CD14-positive monocyte (primary cell): ENCODE results near the gene CELSR3. TPM values are rescaled to one million over a fixed set of nuclear protein-coding genes. Genes with fewer than 3 reads are reported as not detected.

ENCODE experiments used
- DNase-seq, 3 donors: peaks; one replicate each; pipeline ENCODE4 v3.0.0-alpha.2; 2011 to 2022
- H2AFZ ChIP-seq: 2 replicates; pipeline ENCODE4 v1.6.0; 2012; ENCODE audit warnings: mild to moderate bottlenecking, low read depth, low read length, inconsistent platforms; ENCODE audit not compliant: insufficient read depth, poor library complexity, severe bottlenecking
- H3K27ac ChIP-seq, 2 donors: 1 replicate in 1 of 2; 2 replicates in 1 of 2; pipeline ENCODE4 v1.5.1; 2012 to 2013; ENCODE audit warnings: low read length in 2 of 2, control low read depth in 1 of 2, inconsistent platforms in 1 of 2, low read depth in 1 of 2, mild to moderate bottlenecking in 1 of 2
- H3K27me3 ChIP-seq, 2 donors: one replicate each; pipeline versions ENCODE4 v1.6.0 to v1.6.1; 2011 to 2013; ENCODE audit warnings: low read length in 2 of 2; ENCODE audit not compliant: control insufficient read depth in 2 of 2, insufficient read depth in 2 of 2
- H3K36me3 ChIP-seq, 2 donors: replicated peaks in 1 of 2; 1 replicate in 1 of 2; 2 replicates in 1 of 2; pipeline versions ENCODE4 v1.5.1 to v1.6.1; 2012 to 2013; ENCODE audit warnings: low read length in 2 of 2, control low read depth in 1 of 2, inconsistent platforms in 1 of 2, mild to moderate bottlenecking in 1 of 2; ENCODE audit not compliant: insufficient read depth in 2 of 2, control insufficient read depth in 1 of 2
- H3K4me1 ChIP-seq, 2 donors: 1 replicate in 1 of 2; 2 replicates in 1 of 2; pipeline versions ENCODE4 v1.5.1 to v1.6.1; 2012 to 2013; ENCODE audit warnings: low read length in 2 of 2, control low read depth in 1 of 2, inconsistent platforms in 1 of 2, mild to moderate bottlenecking in 1 of 2, moderate library complexity in 1 of 2; ENCODE audit not compliant: insufficient read depth in 2 of 2, control insufficient read depth in 1 of 2
- H3K4me2 ChIP-seq: replicated peaks from 2 replicates; pipeline ENCODE3; 2012; ENCODE audit warnings: low read length, moderate library complexity, mild to moderate bottlenecking; ENCODE audit not compliant: poor library complexity, severe bottlenecking; ENCODE audit errors: extremely low read depth
- H3K4me3 ChIP-seq, 3 experiments: fragments of 200-600 bp in 1 of 3; sonication (generic) in 1 of 3; replicated peaks in 1 of 3; 1 replicate in 2 of 3; 2 replicates in 1 of 3; pipeline ENCODE4 v1.5.1; 2011 to 2013; ENCODE audit warnings: low read length in 3 of 3, mild to moderate bottlenecking in 3 of 3, control low read depth in 2 of 3, low read depth in 2 of 3, inconsistent platforms in 1 of 3, moderate library complexity in 1 of 3
- H3K79me2 ChIP-seq: 2 replicates; pipeline ENCODE4 v1.6.0; 2012; ENCODE audit warnings: mild to moderate bottlenecking, control low read depth, inconsistent platforms, low read length, moderate library complexity; ENCODE audit not compliant: insufficient read depth
- H3K9ac ChIP-seq: 2 replicates; pipeline ENCODE4 v1.6.0; 2017; ENCODE audit warnings: low read length, mild to moderate bottlenecking; ENCODE audit not compliant: insufficient read depth, poor library complexity, severe bottlenecking
- H3K9me3 ChIP-seq, 2 donors: replicated peaks in 1 of 2; 1 replicate in 1 of 2; 2 replicates in 1 of 2; pipeline versions ENCODE4 v1.5.1 to v1.6.1; 2012 to 2013; ENCODE audit warnings: low read length in 2 of 2, control low read depth in 1 of 2; ENCODE audit not compliant: control insufficient read depth in 1 of 2, insufficient read depth in 1 of 2
- H4K20me1 ChIP-seq: 2 replicates; pipeline ENCODE4 v1.6.0; 2012; ENCODE audit warnings: mild to moderate bottlenecking, low read length, control low read depth, moderate library complexity; ENCODE audit not compliant: insufficient read depth
- H3K27ac Mint-ChIP-seq, 7 donors: one replicate each; pipeline ENCODE4 v1.8.0; 2020; ENCODE audit warnings: mild to moderate bottlenecking in 7 of 7, mixed read lengths in 7 of 7, moderate library complexity in 6 of 7, inconsistent platforms in 2 of 7
- H3K27me3 Mint-ChIP-seq, 3 donors: one replicate each; pipeline ENCODE4 v1.8.0; 2021 to 2022; ENCODE audit warnings: low read depth in 3 of 3, mild to moderate bottlenecking in 3 of 3, mixed read lengths in 3 of 3, moderate library complexity in 3 of 3, inconsistent platforms in 1 of 3
- H3K36me3 Mint-ChIP-seq, 2 donors: one replicate each; pipeline ENCODE4 v1.8.0; 2020; ENCODE audit warnings: mixed read lengths in 2 of 2, inconsistent platforms in 1 of 2, mild to moderate bottlenecking in 1 of 2
- H3K4me1 Mint-ChIP-seq: one replicate; pipeline ENCODE4 v1.8.0; 2020; ENCODE audit warnings: mild to moderate bottlenecking, mixed read lengths
- H3K4me3 Mint-ChIP-seq, 2 donors: one replicate each; pipeline ENCODE4 v1.8.0; 2020; ENCODE audit warnings: mild to moderate bottlenecking in 2 of 2, mixed read lengths in 2 of 2, moderate library complexity in 1 of 2
- H3K9me3 Mint-ChIP-seq, 7 donors: one replicate each; pipeline ENCODE4 v1.8.0; 2020 to 2022; ENCODE audit warnings: mixed read lengths in 7 of 7, mild to moderate bottlenecking in 6 of 7, moderate library complexity in 6 of 7, inconsistent platforms in 2 of 7
- WGBS: methylation state at CpG from one replicate; pipeline ENCODE4 v1.1.5; 2013; ENCODE audit warnings: missing lambda C conversion rate; ENCODE audit not compliant: insufficient coverage; 5-methylcytosine and 5-hydroxymethylcytosine counted together
- intact Hi-C, 2 donors: fragments of 100-400 bp; cut with micrococcal nuclease; formaldehyde crosslinking; loops; one replicate each; pipeline versions ENCODE4 v1.15.0 to v1.15.1; 2023
- polyA plus RNA-seq, 3 donors: library from polyadenylated mRNA; depleted of rRNA in 1 of 3; unstranded in 2 of 3; stranded (reverse) in 1 of 3; fragments of 300-500 nt in 2 of 3; fragments of >200 nt in 1 of 3; fragmentation: Illumina TruSeq in 2 of 3; gene quantifications; 1 replicate in 2 of 3; 2 replicates in 1 of 3; pipeline ENCODE4 v1.2.3, GENCODE V29; 2012 to 2021
- TF ChIP-seq, protein P1 (sequence below): fragments of 200-600 bp; IDR thresholded peaks from one replicate; pipeline ENCODE4 v1.8.0; 2022; ENCODE audit warnings: antibody characterized with exemption, mild to moderate bottlenecking

The CELSR3 gene
- polyA plus RNA-seq, 3 donors: 0.95 TPM; not detected in 2

DNA sequence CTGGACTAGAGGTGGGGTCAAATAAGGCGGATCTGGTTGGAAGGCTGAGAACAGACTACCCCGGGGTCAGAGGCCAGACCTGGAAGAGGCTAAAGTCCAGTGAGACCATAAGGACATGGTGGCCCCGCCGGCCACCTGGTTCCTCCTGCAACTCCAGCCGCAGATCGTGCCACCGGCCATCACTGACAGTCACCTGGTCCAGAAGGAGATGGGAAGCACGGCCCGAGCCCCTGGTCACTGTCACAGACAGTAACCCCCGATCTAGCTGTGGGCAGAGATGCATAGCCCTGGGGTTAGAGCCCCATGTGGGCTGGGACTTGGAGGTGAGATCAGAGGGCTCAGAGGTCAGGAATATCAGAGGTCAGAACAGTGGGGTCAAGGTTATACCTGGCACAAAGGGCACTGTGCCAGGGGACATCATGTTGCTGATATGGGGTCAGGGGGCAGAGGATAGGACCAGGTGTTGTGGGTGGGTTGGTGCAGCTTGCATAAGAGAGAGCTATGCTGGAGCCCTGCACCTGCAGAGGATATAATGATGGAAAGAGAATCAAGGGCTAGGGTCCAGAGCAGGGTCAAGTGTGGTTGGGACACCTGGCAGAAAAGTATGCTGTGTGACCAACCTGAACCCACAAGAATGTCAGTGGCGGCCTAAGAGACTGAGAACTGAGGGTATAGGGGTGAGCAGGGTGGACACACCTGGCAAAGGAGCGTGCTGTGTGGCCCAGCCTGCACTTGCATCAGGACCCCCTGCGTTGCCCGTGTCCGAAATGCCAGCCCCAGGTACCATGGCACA lies 9.6 kb downstream of the CELSR3 start:
- Histone ChIP-seq H3K4me2 (no peak overlapping the region), H3K4me3 (no peak overlapping the region), H2AFZ (no peak overlapping the region), H3K9me3 (no peaks in the 10 kb centered on the region), H3K4me1 (peaks cover 17 to 24% of the 10 kb centered on the region in 2 donors), H3K27me3 (peaks cover 0 to 12% of the 10 kb centered on the region in 2 donors), H3K9ac (no peak overlapping the region), H4K20me1 (no peaks in the 10 kb centered on the region), H3K36me3 (no peaks in the 10 kb centered on the region), H3K79me2 (no peaks in the 10 kb centered on the region), H3K27ac (no peak overlapping the region)
- H3K27ac Mint-ChIP-seq: peak overlapping the region in 1 of 7 donors; percentile 82
- peaks cover 16% of the 10 kb centered on the region for H3K4me1 Mint-ChIP-seq
- peaks cover 0 to 3% (median 0%) of the 10 kb centered on the region in 7 donors for H3K9me3 Mint-ChIP-seq
- no peaks in the 10 kb centered on the region for H3K36me3 Mint-ChIP-seq
- WGBS: 95% methylated on average over 15 of the region's 15 CpGs
- TF ChIP-seq, protein P1, sequence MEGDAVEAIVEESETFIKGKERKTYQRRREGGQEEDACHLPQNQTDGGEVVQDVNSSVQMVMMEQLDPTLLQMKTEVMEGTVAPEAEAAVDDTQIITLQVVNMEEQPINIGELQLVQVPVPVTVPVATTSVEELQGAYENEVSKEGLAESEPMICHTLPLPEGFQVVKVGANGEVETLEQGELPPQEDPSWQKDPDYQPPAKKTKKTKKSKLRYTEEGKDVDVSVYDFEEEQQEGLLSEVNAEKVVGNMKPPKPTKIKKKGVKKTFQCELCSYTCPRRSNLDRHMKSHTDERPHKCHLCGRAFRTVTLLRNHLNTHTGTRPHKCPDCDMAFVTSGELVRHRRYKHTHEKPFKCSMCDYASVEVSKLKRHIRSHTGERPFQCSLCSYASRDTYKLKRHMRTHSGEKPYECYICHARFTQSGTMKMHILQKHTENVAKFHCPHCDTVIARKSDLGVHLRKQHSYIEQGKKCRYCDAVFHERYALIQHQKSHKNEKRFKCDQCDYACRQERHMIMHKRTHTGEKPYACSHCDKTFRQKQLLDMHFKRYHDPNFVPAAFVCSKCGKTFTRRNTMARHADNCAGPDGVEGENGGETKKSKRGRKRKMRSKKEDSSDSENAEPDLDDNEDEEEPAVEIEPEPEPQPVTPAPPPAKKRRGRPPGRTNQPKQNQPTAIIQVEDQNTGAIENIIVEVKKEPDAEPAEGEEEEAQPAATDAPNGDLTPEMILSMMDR: no peak
- intact Hi-C loops: no loop called here
- DNase-seq: no peak
- H3K27me3 Mint-ChIP-seq: peaks cover 8 to 22% (median 9%) of the 10 kb centered on the region in 3 donors
- H3K4me3 Mint-ChIP-seq: no peak overlapping the region

DNA sequence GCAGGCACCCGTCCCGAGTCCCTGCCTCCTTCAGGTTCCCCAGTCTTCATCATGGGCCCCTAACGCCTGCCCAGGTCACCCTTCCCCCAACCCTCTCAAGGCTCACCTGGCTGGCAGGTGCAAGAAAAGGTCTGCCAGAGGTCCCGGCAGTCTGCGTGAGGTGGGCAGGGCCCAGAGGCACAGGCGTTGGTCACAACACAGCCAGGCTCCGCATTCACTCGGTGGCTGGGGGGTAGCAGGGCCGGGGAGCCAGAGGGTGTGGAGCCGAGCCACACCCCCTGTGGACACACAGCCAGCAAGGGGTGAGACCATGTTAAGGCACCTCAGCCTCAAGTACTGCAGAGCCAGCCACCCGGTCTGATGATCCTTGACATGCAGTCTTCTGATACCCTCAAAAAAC lies 10.9 kb downstream of the CELSR3 start:
- no peak for DNase-seq
- no peaks in the 10 kb centered on the region for H3K36me3 Mint-ChIP-seq
- H3K79me2 ChIP-seq: no peaks in the 10 kb centered on the region
- H3K4me1 ChIP-seq: peaks cover 10 to 17% of the 10 kb centered on the region in 2 donors
- H3K27ac ChIP-seq: no peak overlapping the region
- TF ChIP-seq, protein P1: no peak
- H3K4me3 ChIP-seq: no peak overlapping the region
- no peaks in the 10 kb centered on the region for H3K9me3 ChIP-seq
- peaks cover 4 to 8% (median 6%) of the 10 kb centered on the region in 3 donors for H3K27me3 Mint-ChIP-seq
- WGBS: 89% methylated on average over 11 of the region's 11 CpGs
- H3K4me3 Mint-ChIP-seq: no peak overlapping the region
- no peak overlapping the region for H3K9ac ChIP-seq
- no peak overlapping the region for H3K4me2 ChIP-seq
- peaks cover 9% of the 10 kb centered on the region for H3K4me1 Mint-ChIP-seq
- intact Hi-C loops: no loop called here
- no peaks in the 10 kb centered on the region for H4K20me1 ChIP-seq
- no peak overlapping the region for H3K27ac Mint-ChIP-seq
- H3K36me3 ChIP-seq: no peaks in the 10 kb centered on the region
- H2AFZ ChIP-seq: no peak overlapping the region
- H3K9me3 Mint-ChIP-seq: no peaks in the 10 kb centered on the region
- H3K27me3 ChIP-seq: peaks cover 0 to 5% of the 10 kb centered on the region in 2 donors
